Measurements from ENCODE around the gene NPIPA1. TPM values are rescaled to one million over a fixed set of nuclear protein-coding genes. Genes with fewer than 3 reads are reported as not detected.
"Not testable (repeated sequence)": the region's sequence is repeated elsewhere in the genome, so short reads cannot be mapped to it uniquely, and the experiment has no call there.

Gene NPIPA1
- total RNA-seq, 1 donor from 2014 or later = 216 TPM

GRCh38 chr16:14937994-14938393 is 751 bp downstream of the NPIPA1 start:
- not testable (repeated sequence) for H3K4me1 Mint-ChIP-seq (ENCODE audit: low read depth, unreplicated experiment); H3K36me3 Mint-ChIP-seq (ENCODE audit: unreplicated experiment); DNase-seq

DNA sequence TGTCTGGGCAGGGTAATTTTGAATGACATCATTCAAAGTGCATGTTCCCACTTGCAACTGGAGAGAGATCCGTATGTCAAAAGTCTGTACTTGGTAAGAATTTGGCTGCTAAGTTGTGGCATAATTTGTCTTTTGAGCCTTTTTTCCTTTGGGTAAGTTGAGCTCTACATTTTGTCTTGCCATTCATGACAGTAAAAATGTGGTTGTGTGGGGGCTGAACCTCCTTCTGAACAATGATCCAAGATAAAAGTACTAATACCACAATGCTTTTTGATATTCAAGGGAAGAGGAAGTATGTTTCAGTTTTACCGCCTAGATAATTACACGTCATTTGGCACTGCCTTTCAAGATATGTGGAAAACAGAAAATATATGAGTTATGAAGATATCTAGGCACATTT is 5.4 kb downstream of the NPIPA1 start:
- H3K36me3 Mint-ChIP-seq (ENCODE audit: unreplicated experiment); H3K4me1 Mint-ChIP-seq (ENCODE audit: low read depth, unreplicated experiment); H3K27ac Mint-ChIP-seq (ENCODE audit: unreplicated experiment); DNase-seq; H3K4me3 Mint-ChIP-seq (ENCODE audit: unreplicated experiment); H3K9me3 Mint-ChIP-seq (ENCODE audit: unreplicated experiment); H3K27me3 Mint-ChIP-seq (ENCODE audit: unreplicated experiment): not testable (repeated sequence)

More at GRCh38 chr16:14937994-14938393, 751 bp downstream of the NPIPA1 start:
- not testable (repeated sequence) for H3K27ac Mint-ChIP-seq (ENCODE audit: unreplicated experiment); H3K4me3 Mint-ChIP-seq (ENCODE audit: unreplicated experiment); H3K27me3 Mint-ChIP-seq (ENCODE audit: unreplicated experiment); H3K9me3 Mint-ChIP-seq (ENCODE audit: unreplicated experiment)

GRCh38 chr16:14955546-14956231 is 18.4 kb downstream of the NPIPA1 start:
- Mint-ChIP-seq H3K4me3 (ENCODE audit: unreplicated experiment) (no peak overlapping the region), H3K9me3 (ENCODE audit: unreplicated experiment) (no peaks in the 10 kb centered on the region), H3K36me3 (ENCODE audit: unreplicated experiment) (no peaks in the 10 kb centered on the region), H3K4me1 (ENCODE audit: low read depth, unreplicated experiment) (no peaks in the 10 kb centered on the region), H3K27me3 (ENCODE audit: unreplicated experiment) (peaks cover 4% of the 10 kb centered on the region), H3K27ac (ENCODE audit: unreplicated experiment) (no peak overlapping the region)
- TF ChIP-seq, protein P1, sequence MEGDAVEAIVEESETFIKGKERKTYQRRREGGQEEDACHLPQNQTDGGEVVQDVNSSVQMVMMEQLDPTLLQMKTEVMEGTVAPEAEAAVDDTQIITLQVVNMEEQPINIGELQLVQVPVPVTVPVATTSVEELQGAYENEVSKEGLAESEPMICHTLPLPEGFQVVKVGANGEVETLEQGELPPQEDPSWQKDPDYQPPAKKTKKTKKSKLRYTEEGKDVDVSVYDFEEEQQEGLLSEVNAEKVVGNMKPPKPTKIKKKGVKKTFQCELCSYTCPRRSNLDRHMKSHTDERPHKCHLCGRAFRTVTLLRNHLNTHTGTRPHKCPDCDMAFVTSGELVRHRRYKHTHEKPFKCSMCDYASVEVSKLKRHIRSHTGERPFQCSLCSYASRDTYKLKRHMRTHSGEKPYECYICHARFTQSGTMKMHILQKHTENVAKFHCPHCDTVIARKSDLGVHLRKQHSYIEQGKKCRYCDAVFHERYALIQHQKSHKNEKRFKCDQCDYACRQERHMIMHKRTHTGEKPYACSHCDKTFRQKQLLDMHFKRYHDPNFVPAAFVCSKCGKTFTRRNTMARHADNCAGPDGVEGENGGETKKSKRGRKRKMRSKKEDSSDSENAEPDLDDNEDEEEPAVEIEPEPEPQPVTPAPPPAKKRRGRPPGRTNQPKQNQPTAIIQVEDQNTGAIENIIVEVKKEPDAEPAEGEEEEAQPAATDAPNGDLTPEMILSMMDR (IDR thresholded peaks at IDR 0.05; ENCODE audit: partially characterized antibody, unreplicated experiment) = no peak
- DNase-seq = no peak

- TF ChIP-seq, protein P1 (IDR thresholded peaks at IDR 0.05; ENCODE audit: partially characterized antibody, unreplicated experiment) = no peak
- Mint-ChIP-seq H3K36me3 (ENCODE audit: unreplicated experiment) (no peaks in the 10 kb centered on the region), H3K27me3 (ENCODE audit: unreplicated experiment) (peaks cover 4% of the 10 kb centered on the region), H3K9me3 (ENCODE audit: unreplicated experiment) (no peaks in the 10 kb centered on the region), H3K27ac (ENCODE audit: unreplicated experiment) (no peak overlapping the region), H3K4me1 (ENCODE audit: low read depth, unreplicated experiment) (no peaks in the 10 kb centered on the region), H3K4me3 (ENCODE audit: unreplicated experiment) (no peak overlapping the region)
- no peak for DNase-seq
Observed at GRCh38 chr16:14957576-14958322, 20.5 kb downstream of the NPIPA1 start.

GRCh38 chr16:14958323-14958600 is 21.0 kb downstream of the NPIPA1 start:
- H3K4me1 Mint-ChIP-seq (ENCODE audit: low read depth, unreplicated experiment) = no peaks in the 10 kb centered on the region
- no peak overlapping the region for H3K27ac Mint-ChIP-seq (ENCODE audit: unreplicated experiment)

More at GRCh38 chr16:14958323-14958600, 21.0 kb downstream of the NPIPA1 start:
- Mint-ChIP-seq H3K36me3 (ENCODE audit: unreplicated experiment) (no peaks in the 10 kb centered on the region), H3K9me3 (ENCODE audit: unreplicated experiment) (no peaks in the 10 kb centered on the region), H3K4me3 (ENCODE audit: unreplicated experiment) (no peak overlapping the region), H3K27me3 (ENCODE audit: unreplicated experiment) (peaks cover 4% of the 10 kb centered on the region)
- no peak for DNase-seq
- TF ChIP-seq, protein P1 (IDR thresholded peaks at IDR 0.05; ENCODE audit: partially characterized antibody, unreplicated experiment) = no peak
